Non-pigmented ciliary epithelial cell (primary cell): ENCODE data around the gene FANCC.

Source experiments
- DNase-seq: peaks from one replicate; pipeline ENCODE4 v3.0.0-alpha.2; 2010; ENCODE audit warnings: low read depth

FANCC gene

DNA sequence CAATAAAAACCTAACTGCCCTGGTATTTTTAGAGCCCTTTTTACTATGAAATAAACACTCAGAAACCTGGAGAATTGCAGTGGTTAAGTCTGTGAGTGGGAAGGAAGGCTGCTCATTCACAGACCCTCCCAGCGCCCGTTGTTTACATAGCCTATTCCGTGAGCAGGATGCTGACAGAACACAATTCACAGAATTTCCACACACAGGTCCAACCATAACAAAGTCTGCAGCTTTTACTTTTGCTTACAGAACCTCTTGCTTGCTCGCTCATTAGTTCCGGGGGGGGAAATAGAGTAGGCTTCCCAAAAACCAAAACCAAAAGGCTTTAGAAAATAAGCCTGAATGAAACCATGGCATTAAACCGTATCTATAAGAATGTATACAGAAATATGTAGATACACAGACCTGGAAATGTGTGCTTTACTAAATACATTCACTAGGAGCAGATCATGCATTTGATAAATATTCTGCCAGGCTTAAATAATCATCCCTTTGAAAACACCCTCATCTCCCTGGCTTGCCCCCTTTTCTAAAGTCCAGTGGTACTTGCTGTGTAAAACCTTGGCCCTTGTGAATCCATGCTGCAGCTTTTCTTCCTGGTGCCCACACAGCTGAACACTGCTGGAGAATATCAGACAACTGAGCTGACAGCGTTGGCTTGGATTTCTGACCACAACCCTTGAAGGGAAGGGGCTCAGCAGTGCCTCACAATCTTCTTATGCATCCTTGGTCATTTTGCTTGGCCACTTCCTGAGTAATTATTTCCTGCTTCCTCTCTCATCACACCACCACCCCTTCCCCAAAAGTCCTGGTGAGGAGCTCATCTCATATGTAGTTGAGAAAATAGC, 128.0 kb downstream of the FANCC start:
- peak; percentile 45 for DNase-seq

GRCh38 chr9:95188459-95188858, 129.1 kb downstream of the FANCC start:
- DNase-seq = no peak

- DNase-seq = no peak
These were observed 131.6 kb downstream of the FANCC start for GRCh38 chr9:95185956-95186355.

GRCh38 chr9:95182854-95183563, 134.5 kb downstream of the FANCC start:
- no peak for DNase-seq

DNA sequence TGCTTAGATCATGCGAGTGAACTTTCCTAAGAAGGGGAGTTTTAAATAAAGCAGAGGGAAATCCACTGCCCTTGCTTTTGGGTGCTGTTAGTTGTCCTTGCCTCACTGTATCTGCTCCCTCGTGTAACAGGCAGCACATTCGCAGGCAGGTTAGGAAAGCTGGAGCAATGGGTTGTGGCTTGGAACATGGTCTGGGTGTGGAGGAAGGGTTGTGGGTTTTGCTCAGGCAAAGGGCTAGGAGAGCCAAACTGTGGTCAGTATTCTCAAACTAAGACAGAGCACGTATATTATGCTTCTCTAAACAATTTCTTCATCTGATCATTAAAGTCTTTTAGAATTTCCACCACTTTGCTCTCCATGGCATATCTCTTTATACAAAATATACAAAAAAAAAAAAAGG, 135.7 kb downstream of the FANCC start:
- DNase-seq = no peak

DNA sequence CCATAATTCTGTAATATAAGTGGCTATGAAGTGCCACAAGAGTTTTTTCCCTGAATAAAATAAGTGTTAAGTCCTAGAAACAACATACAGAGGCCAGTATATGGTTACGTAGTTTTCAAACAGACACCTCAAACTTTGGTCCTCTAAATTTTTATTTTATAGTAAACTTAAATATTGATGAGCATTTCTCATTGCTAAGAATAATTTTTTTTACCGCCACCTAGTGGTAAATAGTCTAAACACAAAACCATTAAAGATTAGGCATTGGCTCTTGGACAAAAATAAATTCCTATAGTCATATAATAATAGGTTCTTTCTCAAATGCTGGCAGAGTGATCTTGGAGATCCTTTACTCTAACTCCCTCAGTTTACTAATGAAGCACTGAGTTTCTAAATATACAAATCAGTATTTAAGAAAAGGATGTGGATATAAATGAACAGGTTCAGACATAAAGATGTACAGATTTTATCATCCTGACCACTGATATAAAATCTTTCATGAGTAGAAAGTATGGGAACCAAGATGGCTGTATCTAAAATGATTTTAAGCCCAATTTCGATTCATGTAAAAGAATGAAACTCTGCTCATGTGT, 136.2 kb downstream of the FANCC start:
- DNase-seq = no peak

GRCh38 chr9:95177617-95178016, 139.9 kb downstream of the FANCC start:
- no peak for DNase-seq

DNA sequence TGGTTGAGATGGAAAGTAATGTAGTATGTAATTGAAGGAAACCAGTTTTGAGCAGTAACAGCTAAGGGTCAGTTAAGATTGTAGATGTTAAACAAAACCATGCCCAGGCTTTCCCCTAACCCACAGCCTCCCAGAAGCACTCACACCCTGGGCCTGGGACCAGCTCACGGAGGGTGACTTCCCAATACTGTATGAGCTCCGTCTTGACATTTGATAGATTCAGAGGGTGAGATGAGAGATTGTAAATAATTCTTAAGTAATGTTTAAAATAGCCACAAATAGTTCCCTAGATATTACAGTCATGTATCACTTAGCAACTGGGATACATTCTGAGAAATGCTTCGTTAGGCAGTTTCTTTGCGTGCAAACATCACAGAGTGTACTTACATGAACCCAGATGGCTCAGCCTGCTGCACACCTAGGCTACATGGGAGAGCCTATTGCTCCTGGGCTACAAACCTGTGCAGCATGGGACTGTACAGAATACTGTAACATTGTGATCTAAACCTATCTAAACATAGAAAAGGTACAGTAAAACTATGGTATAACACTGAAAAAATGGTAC, 140.7 kb downstream of the FANCC start:
- no peak for DNase-seq

DNA sequence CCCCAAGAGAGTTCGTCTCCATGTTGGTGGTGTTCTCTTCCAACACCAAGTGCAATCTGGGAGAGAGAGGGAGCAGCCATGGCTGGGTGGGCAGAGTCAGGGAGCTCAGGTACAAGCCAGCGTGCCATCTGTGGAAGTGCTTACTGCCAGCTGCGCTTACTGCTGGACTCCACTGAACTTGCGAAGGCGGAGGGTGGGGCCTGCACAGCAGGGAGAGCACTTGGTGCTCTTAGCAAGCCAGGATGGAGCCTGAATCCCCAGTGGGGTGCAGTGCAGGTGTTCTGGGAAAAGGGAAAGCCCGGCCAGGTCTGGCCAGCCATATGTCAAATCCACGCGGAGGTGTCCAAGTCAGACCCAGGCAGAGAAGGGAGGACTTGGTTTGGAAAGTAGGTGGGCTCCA, 142.0 kb downstream of the FANCC start:
- no peak for DNase-seq

DNA sequence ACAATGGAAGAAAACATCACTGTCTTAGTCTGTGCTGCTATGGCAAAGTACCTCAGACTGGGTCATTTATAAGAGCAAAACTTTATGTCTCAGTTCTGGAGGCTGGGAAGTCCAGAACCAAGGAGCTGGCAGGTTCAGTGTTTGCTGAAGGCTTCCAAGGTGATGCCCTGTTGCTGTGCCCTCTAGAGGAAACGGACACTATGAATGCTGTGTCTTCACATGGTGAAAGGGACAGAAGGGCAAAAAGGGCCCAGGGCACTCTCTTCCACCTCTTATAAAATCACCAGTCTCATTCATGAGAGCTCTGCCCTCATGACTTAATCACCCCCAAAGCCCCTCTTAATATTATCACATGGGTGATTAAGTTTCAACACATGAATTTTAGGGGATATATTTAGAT, 143.5 kb downstream of the FANCC start:
- DNase-seq = no peak

- no peak for DNase-seq
These were observed 145.9 kb downstream of the FANCC start for GRCh38 chr9:95171596-95171995.

GRCh38 chr9:95171001-95171400, 146.5 kb downstream of the FANCC start:
- no peak for DNase-seq

DNA sequence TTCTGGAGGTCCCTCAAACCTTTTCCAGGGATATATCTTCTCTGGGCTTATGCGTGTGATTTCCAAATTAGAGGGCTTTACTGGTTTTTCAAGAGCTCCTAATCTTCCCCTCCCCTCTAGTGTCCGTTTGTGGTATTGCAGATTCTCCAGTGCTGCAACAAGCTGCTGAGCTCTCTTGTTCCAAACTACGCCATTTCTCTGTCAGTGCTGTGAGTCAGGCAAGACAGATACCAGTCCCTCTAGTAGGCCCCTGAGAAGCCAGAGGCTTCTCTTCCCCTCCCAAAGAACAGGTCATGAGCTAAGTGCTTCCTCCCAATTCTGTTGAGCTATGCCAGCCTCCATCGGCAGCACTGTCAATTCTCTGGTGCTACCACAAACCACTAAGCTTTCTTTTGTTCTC, 149.5 kb downstream of the FANCC start:
- peak; percentile 94 for DNase-seq

GRCh38 chr9:95165004-95165403, 152.5 kb downstream of the FANCC start:
- DNase-seq = no peak

DNA sequence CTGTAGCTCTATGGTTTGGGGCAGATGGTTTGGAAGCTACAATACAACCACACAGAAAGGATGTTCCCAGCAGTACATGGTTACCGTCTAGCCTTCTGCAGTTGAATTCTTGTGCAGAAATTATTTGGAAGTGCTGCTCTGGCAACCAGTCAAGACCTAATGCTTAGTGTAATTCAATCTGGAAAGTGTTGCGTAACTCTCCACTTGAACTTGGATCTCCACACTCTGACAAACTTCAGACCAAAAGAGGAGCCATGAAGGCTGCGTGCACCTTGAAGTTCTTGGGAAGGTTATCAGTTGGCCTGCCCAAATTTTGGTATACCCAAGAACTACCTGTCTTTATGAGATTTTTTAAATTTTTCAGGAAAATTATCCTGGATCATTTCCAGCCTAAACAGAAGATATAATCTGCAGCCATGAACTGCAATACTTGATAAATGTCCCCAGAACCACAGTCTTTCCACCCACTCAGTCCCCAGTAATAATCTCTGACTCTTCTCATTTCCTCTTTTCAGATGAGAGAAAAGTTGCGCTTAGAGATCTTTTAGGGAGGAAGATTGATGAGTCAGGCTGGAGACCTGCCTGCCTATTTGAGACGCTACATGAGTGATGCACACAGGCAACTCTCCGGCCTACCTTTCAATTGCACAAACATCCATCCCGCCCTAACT, 159.9 kb downstream of the FANCC start:
- DNase-seq = peak; percentile 66

DNA sequence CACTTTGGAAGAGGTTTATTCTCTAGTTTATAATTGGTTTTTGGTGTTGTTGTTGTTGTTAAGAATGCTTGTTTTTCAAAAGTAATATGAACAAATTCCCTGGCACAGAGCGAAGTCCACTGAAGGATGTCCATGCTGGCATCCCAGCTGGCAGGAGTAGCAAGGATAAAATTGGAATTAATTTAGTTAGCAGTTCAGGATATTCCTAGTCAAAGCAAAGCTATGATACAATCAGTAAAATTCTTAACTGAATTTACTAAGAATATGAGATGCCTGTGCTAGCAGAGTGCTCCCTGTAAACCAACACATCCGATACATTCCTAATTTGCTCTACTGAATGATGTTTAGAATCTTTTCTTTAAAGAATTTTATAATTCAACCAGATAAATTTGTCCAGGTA, 161.4 kb downstream of the FANCC start:
- DNase-seq = no peak

- DNase-seq = no peak
These were observed 162.3 kb downstream of the FANCC start for GRCh38 chr9:95155220-95155619.

- no peak for DNase-seq
These were observed 166.6 kb downstream of the FANCC start for GRCh38 chr9:95150903-95151302.

DNA sequence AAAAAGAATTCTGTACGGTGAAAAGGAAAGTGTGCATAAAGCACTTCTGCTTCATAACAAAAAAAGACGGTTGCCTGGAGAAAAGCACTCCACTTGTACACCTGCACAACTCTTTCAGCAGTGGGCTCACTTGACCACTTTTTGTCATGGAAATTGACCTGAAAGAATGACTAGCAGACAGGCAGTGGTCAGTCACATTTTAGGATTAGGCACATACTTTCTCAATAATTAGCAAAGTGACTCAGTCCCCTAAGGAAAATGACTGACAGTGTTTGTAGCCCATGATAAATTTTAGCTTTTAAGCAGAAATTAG, 169.3 kb downstream of the FANCC start:
- DNase-seq = no peak

- DNase-seq = no peak
These were observed 169.9 kb downstream of the FANCC start for GRCh38 chr9:95147452-95148207.
